Astrocyte (in vitro differentiated cells and primary cell): Measurements from ENCODE around the gene NCSTN. TPM values are rescaled to one million over a fixed set of nuclear protein-coding genes. Genes with fewer than 3 reads are reported as not detected.

Experiments used
- DNase-seq: peaks from one replicate; pipeline ENCODE4 v3.0.0-alpha.2; 2010; ENCODE audit warnings: low read depth
- FAIRE-seq: peaks from 2 replicates; lab custom pipeline; 2011; peaks lifted over from hg19 to GRCh38; lab: Jason Lieb, UNC
- H2AFZ ChIP-seq: 2 replicates; pipeline ENCODE4 v1.6.0; 2012; ENCODE audit warnings: low read depth, low read length, inconsistent platforms
- H3K27ac ChIP-seq: 2 replicates; pipeline ENCODE4 v1.5.1; 2011; ENCODE audit warnings: low read depth, low read length, inconsistent platforms
- H3K27me3 ChIP-seq: 2 replicates; pipeline ENCODE4 v1.6.0; 2011; ENCODE audit warnings: low read length, inconsistent platforms; ENCODE audit not compliant: insufficient read depth
- H3K36me3 ChIP-seq: 2 replicates; pipeline ENCODE4 v1.5.1; 2011; ENCODE audit warnings: low read length, inconsistent platforms; ENCODE audit not compliant: insufficient read depth
- H3K4me1 ChIP-seq: 2 replicates; pipeline ENCODE4 v1.5.1; 2011; ENCODE audit warnings: low read length, inconsistent platforms; ENCODE audit not compliant: insufficient read depth
- H3K4me2 ChIP-seq: 2 replicates; pipeline ENCODE4 v1.6.0; 2012; ENCODE audit warnings: low read length, inconsistent platforms
- H3K4me3 ChIP-seq: 2 replicates; pipeline ENCODE4 v1.5.1; 2011; ENCODE audit warnings: low read depth, mild to moderate bottlenecking, low read length, inconsistent platforms; ENCODE audit not compliant: insufficient read depth
- H3K79me2 ChIP-seq: 2 replicates; pipeline ENCODE4 v1.6.0; 2012; ENCODE audit warnings: mild to moderate bottlenecking, low read length, inconsistent platforms; ENCODE audit not compliant: insufficient read depth
- H3K9ac ChIP-seq: 2 replicates; pipeline ENCODE4 v1.6.0; 2012; ENCODE audit warnings: mild to moderate bottlenecking, low read length, inconsistent platforms
- H3K9me3 ChIP-seq: 2 replicates; pipeline ENCODE4 v1.5.1; 2012; ENCODE audit warnings: low read depth, mild to moderate bottlenecking, low read length, inconsistent platforms; ENCODE audit not compliant: insufficient read depth
- H4K20me1 ChIP-seq: 2 replicates; pipeline ENCODE4 v1.6.0; 2012; ENCODE audit warnings: low read length, inconsistent platforms; ENCODE audit not compliant: insufficient read depth
- H3K27ac Mint-ChIP-seq: one replicate; pipeline ENCODE4 v1.8.0; 2021; ENCODE audit warnings: mild to moderate bottlenecking, mixed read lengths; ENCODE audit not compliant: unreplicated experiment
- H3K27me3 Mint-ChIP-seq: one replicate; pipeline ENCODE4 v1.8.0; 2021; ENCODE audit warnings: low read depth, mixed read lengths; ENCODE audit not compliant: unreplicated experiment
- H3K36me3 Mint-ChIP-seq: one replicate; pipeline ENCODE4 v1.8.0; 2021; ENCODE audit warnings: low read depth, mixed read lengths; ENCODE audit not compliant: unreplicated experiment
- H3K4me1 Mint-ChIP-seq: one replicate; pipeline ENCODE4 v1.8.0; 2021; ENCODE audit warnings: low read depth, mixed read lengths; ENCODE audit not compliant: unreplicated experiment
- H3K4me3 Mint-ChIP-seq: one replicate; pipeline ENCODE4 v1.8.0; 2021; ENCODE audit warnings: mild to moderate bottlenecking, moderate library complexity, mixed read lengths; ENCODE audit not compliant: unreplicated experiment
- H3K9me3 Mint-ChIP-seq: one replicate; pipeline ENCODE4 v1.8.0; 2021; ENCODE audit warnings: mild to moderate bottlenecking, mixed read lengths; ENCODE audit not compliant: unreplicated experiment
- CTCF ChIP-seq: IDR thresholded peaks from 2 replicates; pipeline ENCODE4 v1.5.1; 2011; ENCODE audit warnings: low read depth, mild to moderate bottlenecking, inconsistent platforms, low read length, moderate library complexity; ENCODE audit not compliant: insufficient read depth
- EZH2 ChIP-seq: IDR thresholded peaks from 2 replicates; pipeline ENCODE4 v1.6.1; 2012; ENCODE audit warnings: mild to moderate bottlenecking, low read length, inconsistent platforms; ENCODE audit not compliant: insufficient read depth
- total RNA-seq: library from RNA; stranded (reverse); gene quantifications from 2 replicates; pipeline ENCODE4 v1.2.1, GENCODE V29; 2021

Gene NCSTN
- total RNA-seq, 1 donor from 2014 or later = 171 TPM

- Histone ChIP-seq H3K4me2 (peak overlapping the region; percentile 57), H4K20me1 (peaks cover 11% of the 10 kb centered on the region), H3K27me3 (no peaks in the 10 kb centered on the region), H3K4me1 (peaks cover 17% of the 10 kb centered on the region), H3K79me2 (peaks cover 16% of the 10 kb centered on the region), H3K27ac (no peak overlapping the region), H3K9me3 (no peaks in the 10 kb centered on the region), H3K9ac (no peak overlapping the region), H2AFZ (no peak overlapping the region), H3K36me3 (no peaks in the 10 kb centered on the region), H3K4me3 (no peak overlapping the region)
- H3K9me3 Mint-ChIP-seq = no peaks in the 10 kb centered on the region
- H3K27me3 Mint-ChIP-seq = no peaks in the 10 kb centered on the region
- DNase-seq (peak; percentile 41), FAIRE-seq (no peak)
- H3K36me3 Mint-ChIP-seq = peaks cover 6% of the 10 kb centered on the region
- H3K27ac Mint-ChIP-seq = no peak overlapping the region
- H3K4me1 Mint-ChIP-seq = peaks cover 57% of the 10 kb centered on the region
- no peak overlapping the region for H3K4me3 Mint-ChIP-seq
- TF ChIP-seq CTCF (no peak), EZH2 (no peak)
These were observed 64.9 kb downstream of the NCSTN start for GRCh38 chr1:160407839-160408801.

Other genes starting within 250 kb of the NCSTN start
- gene IGSF8, start 244.8 kb upstream of the NCSTN start, total RNA-seq = 42.8 and 45.8 TPM in 2 replicates
- gene ATP1A2, start 227.6 kb upstream of the NCSTN start, total RNA-seq = 2.5 and 3.5 TPM in 2 replicates
- not detected in 2 replicates for gene ATP1A4, start 191.8 kb upstream of the NCSTN start, total RNA-seq
- gene CASQ1, start 152.8 kb upstream of the NCSTN start, total RNA-seq = 1.7 and 2.1 TPM in 2 replicates
- 374 and 470 TPM in 2 replicates for gene PEA15, start 138.0 kb upstream of the NCSTN start, total RNA-seq
- 107 and 127 TPM in 2 replicates for gene DCAF8, start 80.8 kb upstream of the NCSTN start, total RNA-seq
- 59.2 and 64.2 TPM in 2 replicates for gene PEX19, start 58.2 kb upstream of the NCSTN start, total RNA-seq
- 281 and 305 TPM in 2 replicates for gene COPA, start 133 bp upstream of the NCSTN start, total RNA-seq
- gene NHLH1, start 23.7 kb downstream of the NCSTN start, total RNA-seq = 0.55 and 0.70 TPM in 2 replicates
- 25.5 and 26.1 TPM in 2 replicates for gene VANGL2, start 57.2 kb downstream of the NCSTN start, total RNA-seq
- not detected in 2 replicates for gene SLAMF6, start 179.9 kb downstream of the NCSTN start, total RNA-seq
- gene CD84, start 236.1 kb downstream of the NCSTN start, total RNA-seq = not detected in 2 replicates